ENCODE measurements around the gene FMO1.

The FMO1 gene

DNA sequence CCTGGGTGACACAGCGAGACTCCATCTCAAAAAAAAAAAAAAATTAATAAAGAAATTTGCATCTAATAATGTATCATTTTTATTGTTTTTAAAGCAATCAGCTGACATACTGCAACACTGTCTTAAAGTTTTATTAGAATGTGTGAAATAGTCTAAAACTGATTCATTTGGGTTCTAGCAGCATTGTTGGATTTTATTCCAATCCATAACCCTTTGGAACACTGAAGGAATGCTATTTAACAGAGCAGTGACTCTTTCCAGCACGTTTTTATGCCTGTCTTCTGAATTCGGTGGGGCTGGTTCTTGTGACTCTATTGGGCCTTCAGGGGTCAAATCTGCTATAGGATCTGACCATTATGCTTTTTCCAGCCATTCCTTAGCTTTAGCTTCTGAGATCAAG, 47.5 kb downstream of the FMO1 start:
- no peak for DNase-seq (ENCODE audit: low read depth)
- H3K4me3 ChIP-seq (ENCODE audit: control insufficient read depth, low read depth, low read length) = no peak overlapping the region
- TF ChIP-seq, protein P1, sequence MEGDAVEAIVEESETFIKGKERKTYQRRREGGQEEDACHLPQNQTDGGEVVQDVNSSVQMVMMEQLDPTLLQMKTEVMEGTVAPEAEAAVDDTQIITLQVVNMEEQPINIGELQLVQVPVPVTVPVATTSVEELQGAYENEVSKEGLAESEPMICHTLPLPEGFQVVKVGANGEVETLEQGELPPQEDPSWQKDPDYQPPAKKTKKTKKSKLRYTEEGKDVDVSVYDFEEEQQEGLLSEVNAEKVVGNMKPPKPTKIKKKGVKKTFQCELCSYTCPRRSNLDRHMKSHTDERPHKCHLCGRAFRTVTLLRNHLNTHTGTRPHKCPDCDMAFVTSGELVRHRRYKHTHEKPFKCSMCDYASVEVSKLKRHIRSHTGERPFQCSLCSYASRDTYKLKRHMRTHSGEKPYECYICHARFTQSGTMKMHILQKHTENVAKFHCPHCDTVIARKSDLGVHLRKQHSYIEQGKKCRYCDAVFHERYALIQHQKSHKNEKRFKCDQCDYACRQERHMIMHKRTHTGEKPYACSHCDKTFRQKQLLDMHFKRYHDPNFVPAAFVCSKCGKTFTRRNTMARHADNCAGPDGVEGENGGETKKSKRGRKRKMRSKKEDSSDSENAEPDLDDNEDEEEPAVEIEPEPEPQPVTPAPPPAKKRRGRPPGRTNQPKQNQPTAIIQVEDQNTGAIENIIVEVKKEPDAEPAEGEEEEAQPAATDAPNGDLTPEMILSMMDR (conservative IDR thresholded peaks at IDR 0.05; ENCODE audit: control insufficient read depth, insufficient read depth, low read depth, low read length) = no peak

DNA sequence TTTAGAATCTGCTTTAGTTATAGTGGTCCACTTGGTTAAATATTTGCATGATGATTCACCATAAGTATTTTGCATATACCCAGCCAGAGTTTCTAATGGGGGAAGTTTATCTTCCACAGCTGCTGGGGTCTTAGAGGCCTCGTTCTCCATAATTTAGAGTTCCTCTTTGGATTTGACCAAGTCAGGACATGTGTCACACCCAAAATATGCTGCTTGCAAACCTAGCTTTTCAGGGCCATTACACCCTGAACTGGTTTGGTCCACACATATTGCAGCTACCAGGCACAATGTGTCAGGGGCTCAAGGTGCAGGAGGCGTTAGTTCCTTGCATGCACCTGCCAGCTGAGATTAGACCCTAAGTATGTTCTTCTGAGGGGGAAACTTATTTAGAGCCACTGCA, 48.6 kb downstream of the FMO1 start:
- no peak for DNase-seq (ENCODE audit: low read depth)
- TF ChIP-seq, protein P1 (conservative IDR thresholded peaks at IDR 0.05; ENCODE audit: control insufficient read depth, insufficient read depth, low read depth, low read length) = no peak
- no peak overlapping the region for H3K4me3 ChIP-seq (ENCODE audit: control insufficient read depth, low read depth, low read length)

DNA sequence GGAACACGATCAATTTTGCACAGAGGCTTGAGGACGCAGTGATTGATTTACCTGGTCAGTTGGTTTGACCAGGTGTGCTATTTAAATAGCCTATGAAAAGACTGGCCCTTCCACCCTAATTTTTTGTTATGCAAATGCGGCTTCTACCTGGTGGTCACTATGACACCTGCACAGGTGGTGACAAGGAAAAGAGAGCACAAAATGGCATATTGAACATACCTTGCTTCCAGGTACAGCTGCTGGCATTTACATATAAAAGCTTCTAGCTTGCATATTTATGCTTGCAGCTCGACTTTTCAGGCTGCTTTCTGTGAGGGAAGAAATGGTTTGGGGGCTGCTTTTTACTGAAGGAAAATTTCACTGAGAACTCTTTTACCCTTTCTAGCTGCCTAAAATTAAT, 50.4 kb downstream of the FMO1 start:
- TF ChIP-seq, protein P1 (conservative IDR thresholded peaks at IDR 0.05; ENCODE audit: control insufficient read depth, insufficient read depth, low read depth, low read length) = no peak
- H3K4me3 ChIP-seq (ENCODE audit: control insufficient read depth, low read depth, low read length) = no peak overlapping the region
- DNase-seq (ENCODE audit: low read depth) = no peak

DNA sequence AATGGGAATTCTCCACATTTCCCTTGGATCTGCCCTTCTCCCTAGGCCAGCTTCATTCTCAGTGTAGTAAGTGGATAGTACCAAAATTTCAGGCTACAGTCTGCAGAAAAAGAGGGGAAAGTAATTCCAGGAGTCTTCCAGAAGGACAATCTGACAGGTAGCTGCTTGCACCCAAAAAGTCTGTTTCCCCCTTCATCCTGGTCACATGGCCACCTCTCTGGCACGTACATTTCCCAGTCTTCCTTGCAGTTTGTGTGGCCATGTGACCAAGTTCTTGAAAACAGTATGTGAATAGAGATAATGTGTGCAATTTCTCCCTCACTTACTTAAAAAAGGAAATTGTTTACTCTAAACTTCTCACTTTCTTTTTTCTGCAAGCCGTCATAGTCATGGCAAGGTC, 51.0 kb downstream of the FMO1 start:
- no peak overlapping the region for H3K4me3 ChIP-seq (ENCODE audit: control insufficient read depth, low read depth, low read length)
- TF ChIP-seq, protein P1 (conservative IDR thresholded peaks at IDR 0.05; ENCODE audit: control insufficient read depth, insufficient read depth, low read depth, low read length) = no peak
- DNase-seq (ENCODE audit: low read depth) = no peak

DNA sequence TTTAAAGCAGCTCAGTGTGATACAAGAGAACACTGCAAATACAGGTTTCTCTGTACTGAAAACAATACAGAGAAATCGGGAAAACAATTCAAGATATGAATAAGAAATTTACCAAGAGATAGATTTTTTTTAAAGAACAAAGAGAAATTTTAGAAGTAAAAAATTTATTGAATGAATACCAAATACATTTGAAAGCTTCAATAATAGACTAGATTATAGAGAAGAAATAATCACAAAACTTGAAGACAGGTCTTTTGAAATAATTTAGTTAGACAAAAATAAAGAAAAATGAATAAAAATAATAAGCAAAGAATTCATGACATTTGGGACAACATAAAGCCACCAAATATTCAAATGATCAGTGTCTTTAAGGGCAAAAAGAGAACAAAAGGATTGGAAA, 52.1 kb downstream of the FMO1 start:
- DNase-seq (ENCODE audit: low read depth) = no peak
- H3K4me3 ChIP-seq (ENCODE audit: control insufficient read depth, low read depth, low read length) = no peak overlapping the region
- TF ChIP-seq, protein P1 (conservative IDR thresholded peaks at IDR 0.05; ENCODE audit: control insufficient read depth, insufficient read depth, low read depth, low read length) = no peak

DNA sequence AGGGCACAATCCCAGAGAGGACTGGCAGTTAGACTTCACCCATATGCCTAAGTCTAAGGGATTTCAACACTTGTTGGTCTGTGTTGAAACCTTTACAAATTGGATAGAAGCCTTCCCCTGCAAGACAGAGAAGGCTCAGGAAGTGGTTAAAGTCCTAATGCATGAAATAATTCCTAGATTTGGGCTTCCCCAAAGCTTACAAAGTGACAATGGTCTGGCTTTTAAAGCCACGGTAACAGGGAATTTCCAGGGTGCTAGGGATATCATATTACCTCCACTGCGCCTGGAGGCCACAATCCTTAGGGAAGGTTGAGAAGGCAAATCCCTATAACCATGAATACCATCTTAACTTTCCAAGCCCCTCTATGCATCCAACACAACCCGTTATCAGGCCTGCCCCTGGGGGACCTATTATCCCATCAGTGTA, 62.4 kb downstream of the FMO1 start:
- TF ChIP-seq, protein P1 (conservative IDR thresholded peaks at IDR 0.05; ENCODE audit: control insufficient read depth, insufficient read depth, low read depth, low read length) = no peak
- H3K4me3 ChIP-seq (ENCODE audit: control insufficient read depth, low read depth, low read length) = no peak overlapping the region
- no peak for DNase-seq (ENCODE audit: low read depth)

Data from fibroblast of mammary gland (primary cell).